ENCODE data around the gene UBALD1. TPM values are rescaled to one million over a fixed set of nuclear protein-coding genes. Genes with fewer than 3 reads are reported as not detected.

The UBALD1 gene
- total and polyA plus RNA-seq, 5 donors from 2014 or later: 5.1 to 53.7 (median 5.5) TPM

GRCh38 chr16:4628283-4628682 is 13.6 kb upstream of the UBALD1 start:
- Mint-ChIP-seq H3K27ac (no peak overlapping the region), H3K4me3 (peak overlapping the region in 2 of 4 donors; percentile 19 to 47)

DNA sequence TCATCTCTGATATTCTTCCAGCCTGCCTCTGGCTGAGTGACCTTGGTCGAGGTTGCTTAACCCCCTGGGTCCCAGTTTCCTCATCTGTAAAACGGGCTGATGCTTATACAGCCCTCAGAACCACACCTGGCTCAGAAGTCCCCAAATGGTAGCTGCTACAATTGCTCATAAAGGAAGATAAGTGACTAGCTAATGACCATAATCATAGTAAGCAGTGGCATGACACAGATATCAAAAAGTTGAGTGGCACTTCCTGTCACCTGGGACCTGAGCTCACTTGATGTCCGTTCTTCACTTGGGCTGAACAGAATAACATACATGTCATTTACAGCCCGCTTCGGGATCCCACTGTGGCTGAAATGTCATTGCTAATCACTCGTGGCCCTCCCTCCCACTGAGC is 11.7 kb upstream of the UBALD1 start:
- H3K4me1 Mint-ChIP-seq: peaks cover 12 to 45% (median 32%) of the 10 kb centered on the region in 4 donors

More at GRCh38 chr16:4628283-4628682, 13.6 kb upstream of the UBALD1 start:
- DNase-seq (no peak), ATAC-seq (ENCODE audit: low read depth in 2 of 2) (no peak)
- peaks cover 0 to 4% (median 0%) of the 10 kb centered on the region in 7 donors for H3K9me3 Mint-ChIP-seq
- Histone ChIP-seq H3K27me3 (ENCODE audit: control insufficient read depth, insufficient read depth, low read length) (no peaks in the 10 kb centered on the region), H3K36me3 (ENCODE audit: control insufficient read depth, insufficient read depth, low read length) (peaks cover 2% of the 10 kb centered on the region), H3K27ac (ENCODE audit: insufficient read depth, low read length, poor library complexity, severe bottlenecking) (no peak overlapping the region), H3K9me3 (ENCODE audit: control insufficient read depth in 2 of 2, low read length in 2 of 2) (no peaks in the 10 kb centered on the region), H3K4me3 (ENCODE audit: low read depth, low read length) (no peak overlapping the region), H3K4me1 (ENCODE audit: control insufficient read depth, insufficient read depth, low read length, poor library complexity, severe bottlenecking) (peaks cover 26% of the 10 kb centered on the region)
- H3K27me3 Mint-ChIP-seq: peaks cover 5% of the 10 kb centered on the region
- peaks cover 14 to 48% (median 34%) of the 10 kb centered on the region in 4 donors for H3K4me1 Mint-ChIP-seq
- H3K36me3 Mint-ChIP-seq: peaks cover 8% of the 10 kb centered on the region

GRCh38 chr16:4625560-4626159 is 11.0 kb upstream of the UBALD1 start:
- ATAC-seq (ENCODE audit: low read depth in 2 of 2): no peak
- peaks cover 26% of the 10 kb centered on the region for H3K4me1 ChIP-seq (ENCODE audit: control insufficient read depth, insufficient read depth, low read length, poor library complexity, severe bottlenecking)
- H3K9me3 Mint-ChIP-seq: peaks cover 0 to 3% (median 0%) of the 10 kb centered on the region in 7 donors

More for the DNA sequence above, 11.7 kb upstream of the UBALD1 start:
- Histone ChIP-seq H3K27ac (ENCODE audit: insufficient read depth, low read length, poor library complexity, severe bottlenecking) (peak overlapping the region; percentile 81), H3K4me1 (ENCODE audit: control insufficient read depth, insufficient read depth, low read length, poor library complexity, severe bottlenecking) (peaks cover 26% of the 10 kb centered on the region), H3K36me3 (ENCODE audit: control insufficient read depth, insufficient read depth, low read length) (peaks cover 2% of the 10 kb centered on the region), H3K4me3 (ENCODE audit: low read depth, low read length) (peak overlapping the region; percentile 83), H3K27me3 (ENCODE audit: control insufficient read depth, insufficient read depth, low read length) (no peaks in the 10 kb centered on the region), H3K9me3 (ENCODE audit: control insufficient read depth in 2 of 2, low read length in 2 of 2) (no peaks in the 10 kb centered on the region)
- H3K4me3 Mint-ChIP-seq: peak overlapping the region; percentile 92 to 99 (median 95)
- peak overlapping the region; percentile 49 to 98 (median 93) for H3K27ac Mint-ChIP-seq
- ATAC-seq (ENCODE audit: low read depth in 2 of 2): no peak
- H3K36me3 Mint-ChIP-seq: peaks cover 5% of the 10 kb centered on the region
- H3K27me3 Mint-ChIP-seq: peaks cover 5% of the 10 kb centered on the region
- DNase-seq: no peak
- H3K9me3 Mint-ChIP-seq: peaks cover 0 to 3% (median 0%) of the 10 kb centered on the region in 7 donors

GRCh38 chr16:4624827-4625559 is 10.3 kb upstream of the UBALD1 start:
- DNase-seq (peak; percentile 44 to 70 (median 60)), ATAC-seq (ENCODE audit: low read depth in 2 of 2) (peak; percentile 13)
- H3K4me3 ChIP-seq (ENCODE audit: low read depth, low read length): peak overlapping the region; percentile 90
- H3K9me3 ChIP-seq (ENCODE audit: control insufficient read depth in 2 of 2, low read length in 2 of 2): no peaks in the 10 kb centered on the region
- peaks cover 5% of the 10 kb centered on the region for H3K27me3 Mint-ChIP-seq
- H3K4me1 ChIP-seq (ENCODE audit: control insufficient read depth, insufficient read depth, low read length, poor library complexity, severe bottlenecking): peaks cover 26% of the 10 kb centered on the region
- peak overlapping the region; percentile 81 for H3K27ac ChIP-seq (ENCODE audit: insufficient read depth, low read length, poor library complexity, severe bottlenecking)
- peak overlapping the region; percentile 92 to 99 (median 95) for H3K4me3 Mint-ChIP-seq
- H3K27me3 ChIP-seq (ENCODE audit: control insufficient read depth, insufficient read depth, low read length): no peaks in the 10 kb centered on the region
- peaks cover 0 to 3% (median 0%) of the 10 kb centered on the region in 7 donors for H3K9me3 Mint-ChIP-seq
- H3K4me1 Mint-ChIP-seq: peaks cover 6 to 39% (median 29%) of the 10 kb centered on the region in 4 donors
- no peaks in the 10 kb centered on the region for H3K36me3 ChIP-seq (ENCODE audit: control insufficient read depth, insufficient read depth, low read length)
- H3K36me3 Mint-ChIP-seq: no peaks in the 10 kb centered on the region
- H3K27ac Mint-ChIP-seq: peak overlapping the region; percentile 90 to 98 (median 98)

More at GRCh38 chr16:4625560-4626159, 11.0 kb upstream of the UBALD1 start:
- H3K4me3 ChIP-seq (ENCODE audit: low read depth, low read length): peak overlapping the region; percentile 83
- Mint-ChIP-seq H3K4me3 (peak overlapping the region; percentile 92 to 99 (median 95)), H3K27ac (peak overlapping the region; percentile 90 to 98 (median 93)), H3K27me3 (peaks cover 5% of the 10 kb centered on the region), H3K4me1 (peaks cover 6 to 39% (median 29%) of the 10 kb centered on the region in 4 donors), H3K36me3 (no peaks in the 10 kb centered on the region)
- no peaks in the 10 kb centered on the region for H3K27me3 ChIP-seq (ENCODE audit: control insufficient read depth, insufficient read depth, low read length)
- H3K36me3 ChIP-seq (ENCODE audit: control insufficient read depth, insufficient read depth, low read length): no peaks in the 10 kb centered on the region
- peak overlapping the region; percentile 81 for H3K27ac ChIP-seq (ENCODE audit: insufficient read depth, low read length, poor library complexity, severe bottlenecking)
- no peaks in the 10 kb centered on the region for H3K9me3 ChIP-seq (ENCODE audit: control insufficient read depth in 2 of 2, low read length in 2 of 2)
- DNase-seq: no peak

DNA sequence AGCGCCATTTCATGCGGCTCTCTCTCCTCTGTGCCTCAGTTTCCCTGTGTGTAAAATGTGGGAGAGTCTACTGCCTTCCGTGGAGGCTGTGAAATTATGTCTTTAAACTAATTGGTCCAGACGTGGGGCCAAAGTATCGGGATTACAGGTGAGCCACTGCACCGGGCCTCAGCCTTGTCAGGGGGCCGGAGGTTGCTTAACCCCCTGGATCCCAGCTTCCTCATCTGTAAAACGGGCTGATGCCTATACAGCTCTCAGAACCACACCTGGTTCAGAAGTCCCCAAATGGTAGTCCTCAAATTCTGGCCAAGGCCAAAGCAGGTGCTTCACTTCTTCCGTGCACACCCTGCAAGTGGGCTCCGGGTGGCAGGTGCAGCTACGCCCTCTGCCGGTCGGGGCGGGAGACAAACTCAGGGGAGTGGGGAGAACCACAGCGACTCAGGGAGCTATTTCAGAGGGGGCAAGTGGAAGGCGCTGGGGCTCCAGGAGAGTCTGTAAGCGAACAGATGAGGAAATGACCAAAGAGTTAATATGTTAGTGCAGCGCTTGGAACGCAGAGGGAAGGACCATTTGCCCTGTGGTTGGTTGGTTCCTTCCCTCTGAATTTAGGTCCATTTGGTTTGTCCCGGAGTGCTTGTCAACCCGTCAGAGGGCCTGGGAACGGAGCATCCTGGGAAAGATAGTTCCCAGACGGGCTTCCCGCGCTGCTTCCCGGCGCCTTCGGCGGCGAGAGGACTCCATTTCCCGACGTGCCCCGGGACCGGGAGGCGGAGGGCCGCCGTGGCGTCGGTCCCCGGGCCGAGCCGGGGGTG is 9.5 kb upstream of the UBALD1 start, which contains the start of gene MGRN1:
MGRN1 (plus strand) TSS at position 812 of the 812 bp plus-strand sequence. CDS start 135 bp downstream, outside the sequence.
- DNase-seq (peak; percentile 89 to 98 (median 93)), ATAC-seq (ENCODE audit: low read depth in 2 of 2) (peak; percentile 94)
- no peaks in the 10 kb centered on the region for H3K27me3 ChIP-seq (ENCODE audit: control insufficient read depth, insufficient read depth, low read length)
- H3K27ac ChIP-seq (ENCODE audit: insufficient read depth, low read length, poor library complexity, severe bottlenecking): peak within 1 kb of the TSS; percentile 81
- no peaks in the 10 kb centered on the region for H3K36me3 Mint-ChIP-seq
- H3K4me3 Mint-ChIP-seq: peak within 1 kb of the TSS; percentile 94 to 99 (median 98)
- H3K9me3 ChIP-seq (ENCODE audit: control insufficient read depth in 2 of 2, low read length in 2 of 2): no peaks in the 10 kb centered on the region
- peaks cover 0 to 3% (median 0%) of the 10 kb centered on the region in 7 donors for H3K9me3 Mint-ChIP-seq
- H3K4me3 ChIP-seq (ENCODE audit: low read depth, low read length): peak within 1 kb of the TSS; percentile 90
- H3K4me1 Mint-ChIP-seq: peaks cover 6 to 37% (median 27%) of the 10 kb centered on the region in 4 donors
- H3K4me1 ChIP-seq (ENCODE audit: control insufficient read depth, insufficient read depth, low read length, poor library complexity, severe bottlenecking): peaks cover 26% of the 10 kb centered on the region
- no peaks in the 10 kb centered on the region for H3K36me3 ChIP-seq (ENCODE audit: control insufficient read depth, insufficient read depth, low read length)
- H3K27me3 Mint-ChIP-seq: peaks cover 5% of the 10 kb centered on the region
- H3K27ac Mint-ChIP-seq: peak within 1 kb of the TSS; percentile 95 to 100 (median 98)

- H3K27ac ChIP-seq (ENCODE audit: insufficient read depth, low read length, poor library complexity, severe bottlenecking): no peak overlapping the region
- H3K27me3 Mint-ChIP-seq: peaks cover 5% of the 10 kb centered on the region
- H3K9me3 ChIP-seq (ENCODE audit: control insufficient read depth in 2 of 2, low read length in 2 of 2): no peaks in the 10 kb centered on the region
- H3K27me3 ChIP-seq (ENCODE audit: control insufficient read depth, insufficient read depth, low read length): no peaks in the 10 kb centered on the region
- H3K4me3 ChIP-seq (ENCODE audit: low read depth, low read length): no peak overlapping the region
- H3K36me3 Mint-ChIP-seq: no peaks in the 10 kb centered on the region
- H3K27ac Mint-ChIP-seq: peak overlapping the region in 2 of 3 donors; percentile 59 to 98
- H3K9me3 Mint-ChIP-seq: peaks cover 0 to 3% (median 0%) of the 10 kb centered on the region in 7 donors
- peaks cover 6 to 34% (median 24%) of the 10 kb centered on the region in 4 donors for H3K4me1 Mint-ChIP-seq
- ATAC-seq (ENCODE audit: low read depth in 2 of 2): no peak
- no peak for DNase-seq
- peaks cover 26% of the 10 kb centered on the region for H3K4me1 ChIP-seq (ENCODE audit: control insufficient read depth, insufficient read depth, low read length, poor library complexity, severe bottlenecking)
- H3K4me3 Mint-ChIP-seq: peak overlapping the region; percentile 86 to 98 (median 96)
- H3K36me3 ChIP-seq (ENCODE audit: control insufficient read depth, insufficient read depth, low read length): no peaks in the 10 kb centered on the region
Observed at GRCh38 chr16:4623593-4623992, 8.9 kb upstream of the UBALD1 start.

All from CD4-positive, CD25-positive, alpha-beta regulatory T cell (primary cell).